ENCODE data around the gene CCDC192.
"Not testable (repeated sequence)": the region's sequence is repeated elsewhere in the genome, so short reads cannot be mapped to it uniquely, and the experiment has no call there.

The CCDC192 gene

GRCh38 chr5:127839072-127839471 lies 135.9 kb downstream of the CCDC192 start:
- no peak for TF ChIP-seq ZFX (IDR thresholded peaks at IDR 0.05)
- no peak for TF ChIP-seq CTCF (conservative IDR thresholded peaks at IDR 0.05)
- no peak overlapping the region for H3K27ac ChIP-seq

DNA sequence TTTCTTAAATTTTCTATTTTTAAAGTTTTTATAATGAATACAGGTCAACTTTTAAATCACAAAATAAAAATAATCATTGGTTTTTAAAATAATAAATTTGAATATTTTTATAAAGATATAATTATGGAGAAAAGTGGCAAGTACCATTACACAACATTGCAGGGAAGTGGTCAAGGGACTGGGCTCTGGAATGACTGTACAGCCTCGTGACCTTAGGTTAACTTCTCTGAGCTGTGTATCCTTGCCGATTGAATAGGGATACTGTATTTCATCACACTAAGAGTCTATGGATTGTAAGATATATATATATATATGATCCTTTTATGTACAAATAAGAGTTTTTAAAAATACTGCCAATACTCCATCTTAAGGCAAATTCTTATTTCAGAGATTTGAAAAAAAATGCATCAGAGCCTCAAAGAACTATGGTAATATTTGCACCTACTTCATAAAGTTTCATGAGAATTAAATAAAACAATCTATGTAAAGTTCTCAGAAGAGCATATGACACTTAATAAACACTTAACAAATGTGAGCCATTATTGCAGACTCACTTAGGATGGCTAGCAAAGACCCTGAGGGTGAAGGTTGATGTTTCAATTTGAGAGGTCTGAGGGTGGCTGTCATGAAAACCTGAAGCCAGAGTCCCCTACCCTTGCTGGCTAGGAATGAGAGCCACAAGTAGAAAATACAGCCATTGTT lies 136.5 kb downstream of the CCDC192 start:
- TF ChIP-seq ZFX (IDR thresholded peaks at IDR 0.05) = no peak
- TF ChIP-seq CTCF (conservative IDR thresholded peaks at IDR 0.05) = no peak
- no peak overlapping the region for H3K27ac ChIP-seq

- H3K27ac ChIP-seq = no peak overlapping the region
- TF ChIP-seq CTCF (conservative IDR thresholded peaks at IDR 0.05) = no peak
- no peak for TF ChIP-seq ZFX (IDR thresholded peaks at IDR 0.05)
Measured at GRCh38 chr5:127840198-127840524, 137.0 kb downstream of the CCDC192 start.

DNA sequence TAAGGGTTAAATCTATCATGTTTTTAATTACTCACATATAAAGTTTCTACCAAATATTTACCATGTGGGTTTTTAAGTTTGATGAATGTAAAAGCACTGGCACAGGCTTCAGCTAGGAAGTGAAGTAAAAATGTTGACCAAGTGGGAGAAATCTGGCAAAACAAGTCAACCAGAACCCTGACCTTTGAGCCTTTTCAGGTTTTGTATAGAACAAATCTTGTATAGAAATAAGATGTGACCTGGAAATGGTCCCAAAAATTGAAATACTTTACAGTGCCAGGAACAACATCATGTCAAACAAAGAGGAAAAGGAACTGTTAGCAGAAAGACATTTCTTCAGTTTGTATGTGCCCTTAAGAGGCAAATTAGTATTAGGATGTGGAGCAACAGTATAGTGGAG lies 137.6 kb downstream of the CCDC192 start:
- no peak overlapping the region for H3K27ac ChIP-seq
- TF ChIP-seq CTCF (conservative IDR thresholded peaks at IDR 0.05) = no peak
- no peak for TF ChIP-seq ZFX (IDR thresholded peaks at IDR 0.05)

GRCh38 chr5:127844581-127845021 lies 141.4 kb downstream of the CCDC192 start:
- TF ChIP-seq ZFX (IDR thresholded peaks at IDR 0.05) (no peak), CTCF (conservative IDR thresholded peaks at IDR 0.05) (peak; percentile 29)
- H3K27ac ChIP-seq = peak overlapping the region; percentile 42; the same call in 1 of the 2 replicates

- no peak overlapping the region for H3K27ac ChIP-seq
- TF ChIP-seq CTCF (conservative IDR thresholded peaks at IDR 0.05) = no peak
- no peak for TF ChIP-seq ZFX (IDR thresholded peaks at IDR 0.05)
Measured at GRCh38 chr5:127846884-127847283, 143.7 kb downstream of the CCDC192 start.

DNA sequence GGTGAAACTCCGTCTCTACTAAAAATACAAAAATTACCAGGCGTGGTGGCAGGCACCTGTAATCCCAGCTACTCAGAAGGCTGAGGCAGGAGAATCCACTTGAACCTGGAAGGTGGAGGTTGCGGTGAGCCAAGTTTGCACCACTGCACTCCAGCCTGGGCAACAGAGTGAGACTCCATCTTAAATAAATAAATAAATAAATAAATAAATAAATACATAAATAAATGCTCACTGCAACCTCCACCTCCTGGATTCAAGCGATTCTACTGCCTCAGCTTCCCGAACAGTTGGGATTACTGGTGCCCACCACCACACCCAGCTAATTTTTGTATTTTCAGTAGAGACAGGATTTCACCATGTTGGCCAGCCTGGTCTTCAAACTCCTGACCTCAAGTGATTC lies 144.4 kb downstream of the CCDC192 start:
- not testable (repeated sequence) for H3K27ac ChIP-seq

- no peak for TF ChIP-seq ZFX (IDR thresholded peaks at IDR 0.05)
- TF ChIP-seq CTCF (conservative IDR thresholded peaks at IDR 0.05) = no peak
Measured at GRCh38 chr5:127848098-127848497, 144.9 kb downstream of the CCDC192 start.

More at GRCh38 chr5:127848098-127848497, 144.9 kb downstream of the CCDC192 start:
- H3K27ac ChIP-seq = no peak overlapping the region
